ENCODE measurements around the gene ESR1.

ESR1 gene

DNA sequence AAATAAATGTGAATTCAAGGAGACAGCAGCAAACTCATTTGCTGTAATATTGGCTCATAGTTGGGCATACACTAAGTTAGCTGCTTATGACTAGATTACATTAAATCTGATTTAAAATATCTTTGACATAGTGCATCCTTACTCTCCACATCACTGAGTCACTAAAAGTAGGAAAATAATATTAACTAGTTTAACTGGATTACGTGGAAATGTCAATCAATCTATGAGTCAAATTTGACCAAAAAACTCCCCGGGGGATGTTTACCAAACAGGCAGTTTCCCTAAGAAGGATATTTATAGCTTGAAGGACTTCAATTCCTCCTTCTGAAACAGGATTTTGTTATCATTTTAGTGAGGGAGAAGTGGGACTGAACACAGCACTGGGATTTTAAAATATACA, 366.5 kb downstream of the ESR1 start:
- DNase-seq (ENCODE audit: low read depth): no peak

DNA sequence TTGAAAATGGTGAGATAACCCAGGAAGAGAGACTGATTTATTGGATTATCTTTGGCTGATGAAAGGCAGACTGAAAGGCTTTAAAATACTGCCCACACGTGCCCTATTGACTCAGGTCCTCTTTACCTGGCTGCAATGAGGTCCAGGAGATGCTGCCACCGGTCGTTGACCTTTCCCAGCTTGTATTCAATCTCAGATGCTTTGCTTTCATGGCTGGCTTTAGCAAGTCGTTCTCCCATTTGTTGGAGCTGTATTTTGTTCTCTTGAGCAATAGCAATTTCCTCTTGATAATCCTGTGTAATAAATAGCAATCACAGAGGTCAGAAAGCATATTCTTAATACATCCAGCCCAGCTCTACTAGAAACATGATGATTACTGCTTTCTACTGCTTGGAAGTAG, 368.8 kb downstream of the ESR1 start:
- DNase-seq (ENCODE audit: low read depth): no peak

Measured in stimulated activated CD8-positive, alpha-beta memory T cell treated with anti-CD3 and anti-CD28 coated beads, Interleukin-15, amount 100 ng/mL, for 1 hour (primary cell).